Measurements from ENCODE around the gene AK1.
"Not testable (repeated sequence)": the region's sequence is repeated elsewhere in the genome, so short reads cannot be mapped to it uniquely, and the experiment has no call there.

The AK1 gene

DNA sequence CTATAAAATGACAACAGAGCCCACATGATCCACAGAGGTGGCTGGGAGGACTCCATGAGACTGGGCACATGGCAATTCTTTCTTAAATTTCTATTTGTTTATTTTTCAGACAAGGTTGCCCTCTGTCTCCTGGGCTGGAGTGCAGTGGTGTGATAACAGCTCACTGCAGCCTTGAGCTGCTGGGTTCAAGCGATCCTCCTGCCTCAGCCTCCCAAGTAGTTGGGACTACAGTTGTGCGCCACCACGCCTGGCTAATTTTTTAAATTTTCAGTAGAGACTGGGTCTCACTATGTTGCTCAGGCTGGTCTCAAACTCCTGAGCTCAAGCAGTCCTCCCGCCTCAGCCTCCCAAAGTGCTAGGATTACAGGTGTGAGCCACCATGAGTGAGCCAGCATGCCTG is 31.9 kb downstream of the AK1 start:
- not testable (repeated sequence) for DNase-seq

DNA sequence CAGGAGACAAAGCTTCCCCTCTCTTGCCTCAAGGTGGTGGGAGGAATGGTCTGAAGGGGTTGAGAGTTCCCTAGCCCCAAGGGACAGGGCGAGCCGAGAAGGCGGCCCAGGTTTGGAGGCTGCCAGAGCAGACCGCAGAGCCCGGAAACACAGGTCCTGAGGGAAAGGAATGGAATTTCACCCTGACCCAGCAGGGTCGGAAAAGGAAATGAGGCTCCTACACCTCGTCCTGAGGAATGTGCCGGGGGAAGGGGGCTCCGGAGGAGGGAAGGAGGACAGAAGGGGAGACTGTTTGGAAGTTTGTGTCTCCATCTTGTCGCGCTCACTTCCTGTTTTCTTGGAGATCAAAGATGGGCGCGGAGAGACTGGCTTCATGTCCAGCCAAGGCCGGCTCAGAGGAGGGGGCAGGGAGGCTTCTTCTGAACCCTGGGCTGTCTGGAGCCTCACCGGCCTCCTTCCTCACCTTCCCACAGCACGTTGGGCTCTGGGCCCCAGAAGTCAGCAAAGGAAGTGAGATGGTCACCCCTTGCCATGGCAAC is 32.6 kb downstream of the AK1 start:
- no peak for DNase-seq

DNA sequence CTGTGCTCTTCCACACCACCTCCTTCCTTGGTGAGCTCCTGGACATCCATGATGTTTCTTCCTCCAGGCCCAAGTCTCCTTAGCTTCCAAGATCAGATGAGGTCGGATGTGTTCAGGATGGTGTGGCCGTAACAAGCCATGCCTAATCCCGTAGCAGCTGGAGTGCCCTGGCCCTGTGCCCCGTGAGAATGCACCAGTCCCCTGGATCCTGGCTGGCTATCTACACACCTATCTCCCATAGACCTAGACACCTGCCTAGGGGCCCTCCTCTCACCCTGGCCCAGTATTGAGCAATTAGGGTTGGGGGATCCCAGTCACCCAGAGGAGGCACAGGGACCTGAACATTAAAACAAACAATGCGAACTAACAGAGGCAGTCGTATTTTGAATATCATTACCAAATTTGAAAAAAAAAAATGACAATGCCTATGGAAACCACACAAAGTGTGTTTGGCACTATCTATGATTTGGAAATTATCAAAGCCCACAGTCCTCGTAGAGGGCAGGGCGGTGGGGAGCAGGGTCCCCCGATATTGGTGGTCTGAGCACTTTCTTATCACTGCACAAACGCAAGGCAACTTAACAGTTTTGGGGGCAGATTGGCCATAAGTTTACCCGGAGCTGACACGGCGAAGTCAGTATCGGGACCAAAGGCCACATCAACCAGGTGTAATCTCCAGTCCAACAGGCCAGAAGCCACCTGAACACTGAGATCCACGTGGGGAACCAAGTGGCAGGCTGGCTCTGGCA is 36.2 kb downstream of the AK1 start:
- no peak for DNase-seq

DNA sequence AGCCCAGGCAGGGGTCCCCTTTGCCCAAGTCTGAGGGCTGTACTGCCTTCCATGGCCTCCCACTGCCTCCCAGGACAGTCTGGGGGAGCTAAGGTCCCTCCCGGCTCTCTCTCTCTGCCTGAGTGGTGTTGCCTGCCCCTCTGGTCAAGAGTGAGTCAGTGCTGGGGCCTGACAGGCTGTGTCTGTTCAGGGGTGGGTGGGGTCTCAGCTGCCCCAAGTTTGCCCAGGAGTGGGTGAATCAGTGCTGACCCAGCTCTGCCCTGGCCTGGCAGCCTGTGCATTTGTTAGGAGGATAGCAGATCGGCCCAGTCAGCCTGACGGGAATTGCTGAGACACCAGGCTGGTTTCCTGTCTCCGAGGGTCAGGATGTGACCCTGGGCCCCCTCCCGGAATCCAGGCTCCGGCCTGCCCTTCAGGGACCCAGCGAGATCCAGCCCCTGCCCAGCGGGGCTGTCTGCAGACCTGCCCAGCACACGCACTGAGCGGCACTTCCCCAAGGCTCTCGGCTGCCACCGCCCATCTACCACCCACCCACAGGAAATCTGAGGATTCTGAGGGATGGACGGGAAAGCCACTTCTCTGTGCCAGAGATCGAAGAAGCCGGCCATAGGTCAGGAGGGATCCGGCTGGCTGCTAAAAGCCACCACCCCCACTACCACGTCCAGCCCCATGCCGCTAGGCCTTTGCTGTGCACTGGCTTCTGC is 38.9 kb downstream of the AK1 start:
- DNase-seq, result no peak

DNA sequence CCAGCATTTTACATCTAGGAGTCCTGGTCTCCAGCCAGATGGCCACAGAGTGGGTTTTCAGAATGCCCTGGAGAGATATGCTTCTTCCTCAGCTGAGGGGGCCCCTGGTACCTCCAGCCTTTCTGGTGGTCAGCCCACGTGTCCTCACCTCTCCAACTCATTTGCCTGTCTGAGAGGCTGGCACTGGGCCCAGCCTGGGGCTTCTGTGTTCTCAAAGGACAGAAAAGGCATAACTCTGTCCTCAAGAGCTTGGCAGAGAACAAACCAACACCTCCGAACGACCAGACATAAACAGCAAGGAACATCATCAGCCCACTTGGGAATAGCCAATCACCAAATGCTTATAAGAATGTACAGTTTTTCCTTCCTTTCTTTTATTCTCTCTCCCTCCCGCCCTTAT is 40.1 kb downstream of the AK1 start:
- DNase-seq, result no peak

DNA sequence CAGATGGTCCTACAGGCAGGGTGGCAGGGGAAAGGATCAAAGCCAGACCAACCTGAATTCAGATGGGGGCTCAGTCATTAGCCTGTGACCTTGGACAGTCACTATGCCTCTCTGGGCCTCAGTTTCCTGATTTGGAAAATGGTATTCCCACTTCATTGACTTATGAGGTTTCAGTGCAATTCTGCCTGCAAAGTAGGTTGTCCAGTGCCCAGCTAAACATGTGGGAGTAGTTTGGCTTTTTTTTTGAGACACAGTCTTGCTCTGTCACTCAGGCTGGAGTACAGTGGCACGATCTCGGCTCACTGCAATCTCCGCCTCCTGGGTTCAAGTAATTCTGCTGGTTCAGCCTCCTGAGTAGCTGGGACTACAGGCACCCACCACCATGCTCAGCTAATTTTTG is 40.9 kb downstream of the AK1 start:
- DNase-seq, result not testable (repeated sequence)

- no peak for DNase-seq
These were observed 41.4 kb downstream of the AK1 start for GRCh38 chr9:127835991-127836516.

- DNase-seq, result peak; percentile 17
These were observed 43.9 kb downstream of the AK1 start for GRCh38 chr9:127833555-127833954.

DNA sequence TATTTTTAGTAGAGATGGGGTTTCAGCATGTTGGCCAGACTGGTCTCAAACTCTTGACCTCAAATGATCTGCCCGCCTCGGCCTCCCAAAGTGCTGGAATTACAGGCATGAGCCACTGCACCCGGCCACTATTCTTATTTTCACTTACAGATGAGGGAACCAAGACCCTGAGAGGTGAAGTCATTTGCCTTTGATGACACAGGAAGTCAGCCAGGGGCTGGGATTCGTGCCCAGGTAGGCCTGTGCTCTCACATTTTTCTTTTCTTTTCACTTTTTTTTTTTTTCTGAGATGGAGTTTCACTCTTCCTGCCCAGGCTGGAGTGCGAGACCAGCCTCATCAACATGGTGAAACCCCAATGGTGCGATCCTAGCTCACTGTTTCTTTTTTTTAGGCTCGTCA is 45.2 kb downstream of the AK1 start:
- no peak for DNase-seq

DNA sequence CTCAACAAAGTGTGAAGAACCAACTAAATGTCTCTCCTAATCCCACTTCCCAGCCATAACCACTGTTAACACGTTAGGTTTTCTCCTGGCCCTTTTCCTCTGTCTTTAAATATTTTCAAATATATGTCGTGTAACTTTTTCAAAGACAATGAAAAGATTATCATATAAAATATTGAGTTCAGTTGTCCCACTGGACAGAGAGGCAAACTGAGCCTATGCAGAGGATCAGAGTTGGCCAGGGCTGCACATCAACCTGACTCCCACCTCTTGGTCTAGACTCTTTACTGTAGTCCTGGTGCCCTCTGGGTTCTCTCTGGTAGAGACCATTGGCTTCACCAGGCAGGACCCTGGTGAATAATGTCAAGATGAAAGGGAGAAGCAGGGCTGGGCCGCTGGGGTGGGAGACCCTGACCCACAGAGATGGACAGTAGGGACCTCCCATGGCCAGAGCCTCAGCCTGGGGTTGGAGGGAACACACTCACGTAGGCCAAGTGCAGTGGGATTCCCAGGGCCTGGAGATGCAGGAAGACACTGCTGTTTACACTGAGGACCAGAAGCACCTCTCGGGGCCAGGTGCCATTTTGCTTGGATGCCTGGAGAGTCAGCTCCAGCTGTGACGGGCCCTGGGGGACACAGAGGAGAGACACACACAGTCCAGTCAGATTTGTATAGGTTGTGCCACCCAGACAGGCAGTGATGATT is 48.1 kb downstream of the AK1 start:
- no peak for DNase-seq

- no peak for DNase-seq
These were observed 49.0 kb downstream of the AK1 start for GRCh38 chr9:127828262-127829031.

DNA sequence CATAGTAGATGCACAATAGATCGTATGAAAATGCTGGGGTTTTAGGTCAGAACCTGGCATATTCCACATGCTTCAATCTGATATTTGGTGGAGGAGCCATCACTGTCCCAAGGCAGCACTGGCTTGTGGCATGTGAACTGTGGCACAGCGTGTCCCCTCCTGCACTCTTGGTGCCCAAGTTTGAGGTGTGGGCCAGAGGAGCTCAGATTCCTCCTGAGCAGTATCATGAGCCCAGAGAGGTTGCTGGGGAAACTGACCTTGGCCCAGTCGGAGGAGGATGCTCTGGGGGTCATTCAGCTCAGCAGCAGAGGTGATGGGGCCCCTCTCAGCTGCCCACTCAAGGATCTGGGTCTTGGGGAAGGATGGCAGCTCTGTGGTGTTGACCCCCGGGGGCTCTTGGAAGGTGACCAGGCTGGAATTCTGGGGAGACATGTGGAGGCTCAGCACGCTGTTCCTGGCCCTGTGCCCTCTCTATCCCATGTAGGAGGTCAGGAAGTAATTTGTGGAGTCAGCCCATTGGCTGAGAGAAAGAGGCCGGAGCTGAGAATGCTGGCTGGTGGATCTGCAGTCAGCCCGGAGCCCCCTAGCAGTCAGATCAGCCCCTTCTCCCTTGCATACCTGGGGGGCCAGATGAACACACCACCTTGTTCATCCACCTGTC is 51.1 kb downstream of the AK1 start:
- DNase-seq, result no peak

GRCh38 chr9:127825319-127826051 is 52.0 kb downstream of the AK1 start:
- DNase-seq, result peak; percentile 17

GRCh38 chr9:127822108-127822507 is 55.4 kb downstream of the AK1 start:
- no peak for DNase-seq

DNA sequence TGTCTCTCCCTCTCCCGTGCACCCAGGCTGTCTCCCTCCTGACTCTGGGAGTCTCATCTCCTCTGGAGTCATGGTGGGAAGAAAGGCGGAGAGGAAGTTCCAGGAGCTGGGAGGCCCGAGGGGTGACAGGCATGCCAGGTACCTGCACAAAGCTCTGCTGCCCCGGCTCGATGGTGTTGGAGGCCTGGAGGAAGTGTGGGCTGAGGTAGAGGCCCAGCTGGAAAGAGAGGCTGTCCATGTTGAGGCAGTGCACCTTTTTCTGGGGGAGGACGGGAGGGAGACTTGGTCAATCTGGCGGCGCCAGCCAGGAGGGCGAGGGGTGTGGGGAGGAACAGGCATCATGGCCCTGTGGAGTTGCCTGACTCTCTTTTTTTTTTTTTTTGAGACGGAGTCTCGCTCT is 58.9 kb downstream of the AK1 start:
- no peak for DNase-seq

DNA sequence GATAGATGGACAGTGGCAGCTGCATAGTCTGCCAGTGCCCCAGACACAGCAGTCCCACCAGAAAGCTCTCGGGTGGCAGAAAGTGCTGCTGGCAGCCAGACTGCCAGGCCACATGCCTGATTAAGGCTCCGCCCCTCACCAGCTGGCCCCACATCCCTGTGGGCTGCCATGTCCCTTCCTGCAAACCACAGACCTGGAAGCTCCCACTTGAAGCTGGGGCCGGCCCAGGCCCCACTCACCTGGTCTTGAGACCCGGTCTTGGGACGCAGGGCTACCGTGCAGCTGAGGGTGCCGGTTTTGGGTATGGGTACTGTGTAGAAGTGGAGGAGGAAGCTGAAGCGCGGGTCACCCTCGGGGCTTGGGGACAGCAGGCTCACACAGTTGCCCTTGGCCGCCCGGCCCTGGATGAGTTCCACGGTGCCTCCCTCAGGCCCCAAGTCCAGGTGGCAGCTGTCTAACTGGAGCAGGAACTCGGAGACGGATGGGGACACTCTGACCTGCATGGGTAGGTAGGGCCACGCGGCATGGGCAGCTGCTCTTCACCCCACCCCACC is 59.5 kb downstream of the AK1 start:
- no peak for DNase-seq

- DNase-seq, result no peak
These were observed 60.7 kb downstream of the AK1 start for GRCh38 chr9:127816728-127817127.

All from OCI-M1 (cell line).